ENCODE measurements around the gene PSMD12.
"Not testable (repeated sequence)": the region's sequence is repeated elsewhere in the genome, so short reads cannot be mapped to it uniquely, and the experiment has no call there.

The PSMD12 gene

GRCh38 chr17:67366193-67367157 is at the start of gene PSMD12:
PSMD12 (minus strand) TSS chr17:67366577; CDS start chr17:67366519, 58 bp downstream.
- peak; percentile 92 for DNase-seq

- DNase-seq = no peak
Observed at GRCh38 chr17:67415291-67415690, 48.9 kb upstream of the PSMD12 start.

GRCh38 chr17:67414559-67414958 is 48.2 kb upstream of the PSMD12 start:
- DNase-seq = no peak

- no peak for DNase-seq
Observed at GRCh38 chr17:67414130-67414529, 47.8 kb upstream of the PSMD12 start.

GRCh38 chr17:67413388-67413787 is 47.0 kb upstream of the PSMD12 start:
- no peak for DNase-seq

- DNase-seq = no peak
Observed at GRCh38 chr17:67412941-67413340, 46.6 kb upstream of the PSMD12 start.

GRCh38 chr17:67412032-67412431 is 45.7 kb upstream of the PSMD12 start:
- DNase-seq = no peak

- no peak for DNase-seq
Observed at GRCh38 chr17:67411397-67411796, 45.0 kb upstream of the PSMD12 start.

- DNase-seq = not testable (repeated sequence)
Observed at GRCh38 chr17:67408455-67408830, 42.1 kb upstream of the PSMD12 start.

GRCh38 chr17:67403483-67403882 is 37.1 kb upstream of the PSMD12 start:
- DNase-seq = no peak

GRCh38 chr17:67403065-67403464 is 36.7 kb upstream of the PSMD12 start:
- DNase-seq = no peak

GRCh38 chr17:67401598-67402504 is 35.5 kb upstream of the PSMD12 start:
- no peak for DNase-seq

GRCh38 chr17:67401106-67401505 is 34.7 kb upstream of the PSMD12 start:
- DNase-seq = no peak

GRCh38 chr17:67400193-67400592 is 33.8 kb upstream of the PSMD12 start:
- no peak for DNase-seq

- DNase-seq = no peak
Observed at GRCh38 chr17:67399676-67400075, 33.3 kb upstream of the PSMD12 start.

GRCh38 chr17:67393809-67394397 is 27.5 kb upstream of the PSMD12 start:
- no peak for DNase-seq

- DNase-seq = no peak
Observed at GRCh38 chr17:67392111-67392510, 25.7 kb upstream of the PSMD12 start.

GRCh38 chr17:67390646-67391361 is 24.4 kb upstream of the PSMD12 start:
- DNase-seq = peak; percentile 35

GRCh38 chr17:67390006-67390645 is 23.7 kb upstream of the PSMD12 start:
- no peak for DNase-seq

GRCh38 chr17:67388986-67389385 is 22.6 kb upstream of the PSMD12 start:
- no peak for DNase-seq

- DNase-seq = not testable (repeated sequence)
Observed at GRCh38 chr17:67388536-67388935, 22.2 kb upstream of the PSMD12 start.

- DNase-seq = peak; percentile 48
Observed at GRCh38 chr17:67386965-67387551, 20.7 kb upstream of the PSMD12 start.

All from NCI-H2227 treated with DMSO at 0.1 percent for 48 hours (cell line).